Naive thymus-derived CD4-positive, alpha-beta T cell (primary cell): ENCODE data around the gene PCSK4. TPM values are rescaled to one million over a fixed set of nuclear protein-coding genes. Genes with fewer than 3 reads are reported as not detected.
"Not testable (repeated sequence)": the region's sequence is repeated elsewhere in the genome, so short reads cannot be mapped to it uniquely, and the experiment has no call there.

ENCODE experiments used
- ATAC-seq: fragments of 150-1000 bp; cut with Tn5 transposase; 2 replicates; pipeline ENCODE4 v1.10.0; 2021; ENCODE audit warnings: mild to moderate bottlenecking, moderate library complexity
- CTCF ChIA-PET: fragments of 350-600 bp; sonication (Branson Sonifier 250); formaldehyde crosslinking; loops from one replicate; lab custom pipeline; 2021; ENCODE audit warnings: antibody characterized with exemption; lab: Charles Lee
- POLR2A ChIA-PET: fragments of 350-600 bp; sonication (Branson Sonifier 250); formaldehyde crosslinking; loops from one replicate; lab custom pipeline; 2021; ENCODE audit warnings: antibody characterized with exemption, inconsistent platforms; lab: Charles Lee
- DNase-seq, 9 donors: peaks; one replicate each; pipeline versions ENCODE4 v3.0.0 to v3.0.0-alpha.2; 2020 to 2022; ENCODE audit warnings: mixed read lengths in 1 of 9
- H3K27ac ChIP-seq: one replicate; pipeline ENCODE4 v1.7.0; 2013; ENCODE audit warnings: mild to moderate bottlenecking, low read depth, low read length, moderate library complexity
- H3K27me3 ChIP-seq, 2 donors: one replicate each; pipeline ENCODE4 v1.7.0; 2013; ENCODE audit warnings: low read length in 2 of 2, mild to moderate bottlenecking in 2 of 2, moderate library complexity in 2 of 2; ENCODE audit not compliant: control insufficient read depth in 2 of 2, insufficient read depth in 2 of 2
- H3K36me3 ChIP-seq, 3 experiments: 1 replicate in 2 of 3; 2 replicates in 1 of 3; pipeline ENCODE4 v1.7.0; 2013; ENCODE audit warnings: low read length in 3 of 3, mild to moderate bottlenecking in 3 of 3, moderate library complexity in 1 of 3; ENCODE audit not compliant: insufficient read depth in 3 of 3, control insufficient read depth in 2 of 3
- H3K4me1 ChIP-seq, 2 donors: one replicate each; pipeline ENCODE4 v1.7.0; 2013; ENCODE audit warnings: low read length in 2 of 2, mild to moderate bottlenecking in 2 of 2, moderate library complexity in 1 of 2; ENCODE audit not compliant: control insufficient read depth in 2 of 2, insufficient read depth in 2 of 2
- H3K4me3 ChIP-seq: 2 replicates; pipeline ENCODE4 v1.7.0; 2013; ENCODE audit warnings: mild to moderate bottlenecking, low read length
- H3K9me3 ChIP-seq, 3 experiments: 1 replicate in 2 of 3; 2 replicates in 1 of 3; pipeline ENCODE4 v1.7.0; 2013; ENCODE audit warnings: low read length in 3 of 3; ENCODE audit not compliant: control insufficient read depth in 2 of 3
- H3K27ac Mint-ChIP-seq, 9 donors: one replicate each; pipeline ENCODE4 v1.8.0; 2020 to 2022; ENCODE audit warnings: mixed read lengths in 9 of 9, mild to moderate bottlenecking in 8 of 9, moderate library complexity in 5 of 9, inconsistent platforms in 2 of 9
- H3K27me3 Mint-ChIP-seq, 5 donors: one replicate each; pipeline ENCODE4 v1.8.0; 2021 to 2022; ENCODE audit warnings: mixed read lengths in 5 of 5, mild to moderate bottlenecking in 1 of 5
- H3K36me3 Mint-ChIP-seq, 5 donors: one replicate each; pipeline ENCODE4 v1.8.0; 2020 to 2022; ENCODE audit warnings: mixed read lengths in 5 of 5, mild to moderate bottlenecking in 3 of 5, inconsistent platforms in 1 of 5
- H3K4me1 Mint-ChIP-seq, 7 donors: one replicate each; pipeline ENCODE4 v1.8.0; 2020 to 2022; ENCODE audit warnings: mixed read lengths in 7 of 7, mild to moderate bottlenecking in 3 of 7, inconsistent platforms in 1 of 7
- H3K4me3 Mint-ChIP-seq, 10 donors: one replicate each; pipeline ENCODE4 v1.8.0; 2020 to 2022; ENCODE audit warnings: mild to moderate bottlenecking in 10 of 10, mixed read lengths in 10 of 10, moderate library complexity in 6 of 10, inconsistent platforms in 2 of 10
- H3K9me3 Mint-ChIP-seq, 11 donors: one replicate each; pipeline ENCODE4 v1.8.0; 2020 to 2022; ENCODE audit warnings: mixed read lengths in 11 of 11, mild to moderate bottlenecking in 4 of 11, inconsistent platforms in 1 of 11, moderate library complexity in 1 of 11
- intact Hi-C, 2 donors: fragments of 100-400 bp; cut with micrococcal nuclease; formaldehyde crosslinking; loops; one replicate each; pipeline ENCODE4 v1.15.1; 2023
- polyA plus RNA-seq, 2 donors: library from polyadenylated mRNA; unstranded; fragments of 300-500 nt; fragmentation: Illumina TruSeq; gene quantifications; one replicate each; pipeline ENCODE4 v1.2.3, GENCODE V29; 2021
- total RNA-seq, 6 experiments: library from RNA in 5 of 6; stranded (reverse) in 5 of 6; gene quantifications; 1 replicate in 5 of 6; 2 replicates in 1 of 6; pipeline ENCODE4 v1.2.3 and lab custom pipeline; 2021 to 2026

PCSK4 gene
- total and polyA plus RNA-seq, 7 experiments from 2014 or later, result 0.64 to 10.8 (median 7.4) TPM

DNA sequence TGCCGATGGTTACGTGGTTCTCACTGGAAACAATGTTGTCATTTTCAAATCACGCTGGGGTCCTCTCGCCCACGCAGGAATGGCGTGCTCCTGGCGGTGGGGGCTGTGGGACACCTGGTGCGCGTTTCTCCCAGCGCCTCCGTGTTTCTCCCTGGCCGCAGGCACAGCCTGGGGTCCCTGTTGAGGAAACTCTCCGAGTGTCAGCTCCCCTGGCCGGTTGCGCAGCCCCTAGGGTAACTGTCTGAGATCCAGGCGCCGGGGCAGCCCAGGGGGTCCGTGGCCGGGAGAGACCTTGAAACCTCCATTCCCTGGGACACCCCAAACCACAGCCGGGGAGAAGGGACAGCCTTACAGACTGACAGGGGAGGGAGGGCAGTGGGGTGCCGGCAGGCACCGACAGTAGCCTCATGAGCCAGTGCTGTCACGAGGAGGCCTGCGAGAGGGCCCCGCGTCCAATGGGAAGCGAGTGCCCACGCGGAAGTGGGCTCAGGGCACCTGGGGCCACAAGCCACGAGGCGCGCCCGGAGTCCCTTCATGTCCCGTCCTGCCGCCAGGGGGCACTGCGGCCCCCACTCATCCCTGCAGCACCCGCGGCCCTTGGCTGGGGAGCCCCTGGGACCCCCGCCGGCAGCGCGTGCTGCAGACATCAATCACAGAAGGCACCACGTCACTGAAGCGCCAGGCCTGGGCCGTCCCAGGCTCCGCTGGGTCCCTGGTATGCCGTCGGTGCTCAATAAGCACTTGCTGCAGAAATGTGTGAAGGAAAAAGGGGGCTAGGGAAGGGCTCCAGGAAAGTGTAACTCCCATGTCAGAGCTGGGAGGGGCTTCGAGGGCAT lies 13.2 kb upstream of the PCSK4 start:
- no peaks in the 10 kb centered on the region for H3K9me3 ChIP-seq
- H3K27ac Mint-ChIP-seq, result peak overlapping the region in 1 of 9 donors; percentile 12
- peaks cover 0 to 5% of the 10 kb centered on the region in 2 donors for H3K27me3 ChIP-seq
- peaks cover 4 to 6% of the 10 kb centered on the region in 2 donors for H3K4me1 ChIP-seq
- H3K4me3 Mint-ChIP-seq, result peak overlapping the region in 2 of 10 donors; percentile 51 to 57
- intact Hi-C loops, result loop anchor here (1.0 kb wide), 2 partner anchors 10 to 11 kb away; partner anchors contain the start of gene ADAMTSL5 (in 1 of the 2)
- no peak overlapping the region for H3K27ac ChIP-seq
- H3K4me3 ChIP-seq, result no peak overlapping the region
- ATAC-seq (peak; percentile 21), DNase-seq (peak in 8 of 9 donors; percentile 50 to 80 (median 53))
- H3K27me3 Mint-ChIP-seq, result peaks cover 0 to 23% (median 4%) of the 10 kb centered on the region in 5 donors
- H3K4me1 Mint-ChIP-seq, result peaks cover 7 to 12% (median 10%) of the 10 kb centered on the region in 7 donors
- peaks cover 0 to 3% (median 0%) of the 10 kb centered on the region in 5 donors for H3K36me3 Mint-ChIP-seq
- H3K36me3 ChIP-seq, result no peaks in the 10 kb centered on the region
- ChIA-PET POLR2A (no interaction called here), CTCF (interaction anchor here (0.6 to 0.7 kb wide), 2 partner anchors 40 to 397 kb away, joined by 3 read pairs; no protein-coding TSS in a partner anchor)
- peaks cover 0 to 5% (median 0%) of the 10 kb centered on the region in 11 donors for H3K9me3 Mint-ChIP-seq

DNA sequence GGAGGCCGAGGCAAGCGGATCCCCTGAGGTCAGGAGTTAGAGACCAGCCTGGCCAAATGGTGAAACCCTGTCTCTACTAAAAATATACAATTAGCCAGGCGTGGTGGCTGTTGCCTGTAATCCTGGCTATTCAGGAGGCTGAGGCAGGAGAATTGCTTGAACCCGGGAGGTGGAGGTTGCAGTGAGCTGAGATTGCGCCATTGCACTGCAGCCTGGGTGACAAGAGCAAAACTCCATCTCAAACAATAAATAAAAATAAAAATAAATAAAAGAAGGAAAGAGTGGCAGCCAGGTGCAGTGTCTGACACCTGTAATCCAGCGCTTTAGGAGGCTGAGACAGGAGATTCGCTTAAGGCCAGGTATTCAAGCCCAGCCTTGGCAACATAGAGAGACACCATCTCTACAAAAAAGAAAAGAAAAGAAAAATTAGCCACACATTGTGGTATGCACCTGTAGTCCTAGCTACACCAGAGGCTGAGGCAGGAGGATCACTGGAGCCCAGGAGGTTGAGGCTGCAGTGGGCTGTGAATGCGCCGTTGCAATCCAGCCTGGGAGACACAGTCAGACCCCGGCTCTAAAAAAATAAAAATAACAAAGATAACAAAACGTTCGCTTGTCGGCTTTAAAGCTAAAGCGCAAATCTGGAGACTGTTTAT lies 12.4 kb upstream of the PCSK4 start:
- Histone ChIP-seq H3K9me3 (no peaks in the 10 kb centered on the region), H3K27me3 (peaks cover 0 to 5% of the 10 kb centered on the region in 2 donors), H3K27ac (no peak overlapping the region), H3K36me3 (no peaks in the 10 kb centered on the region), H3K4me3 (no peak overlapping the region), H3K4me1 (peaks cover 3 to 5% of the 10 kb centered on the region in 2 donors)
- H3K4me3 Mint-ChIP-seq, result peak overlapping the region in 1 of 10 donors; percentile 57
- H3K9me3 Mint-ChIP-seq, result peaks cover 0 to under 1% (median 0%) of the 10 kb centered on the region in 11 donors
- CTCF ChIA-PET, result interaction anchor here (0.7 kb wide), 1 partner anchor 39 kb away, joined by 3 read pairs; no protein-coding TSS in a partner anchor
- POLR2A ChIA-PET, result no interaction called here
- peaks cover 2 to 8% (median 5%) of the 10 kb centered on the region in 7 donors for H3K4me1 Mint-ChIP-seq
- ATAC-seq (no peak), DNase-seq (no peak)
- H3K27ac Mint-ChIP-seq, result no peak overlapping the region
- H3K36me3 Mint-ChIP-seq, result no peaks in the 10 kb centered on the region
- intact Hi-C loops, result loop anchor here (1.0 kb wide), 2 partner anchors 11 to 12 kb away; partner anchors contain the start of gene ADAMTSL5 (in 1 of the 2)
- peaks cover 0 to 18% (median 4%) of the 10 kb centered on the region in 5 donors for H3K27me3 Mint-ChIP-seq

DNA sequence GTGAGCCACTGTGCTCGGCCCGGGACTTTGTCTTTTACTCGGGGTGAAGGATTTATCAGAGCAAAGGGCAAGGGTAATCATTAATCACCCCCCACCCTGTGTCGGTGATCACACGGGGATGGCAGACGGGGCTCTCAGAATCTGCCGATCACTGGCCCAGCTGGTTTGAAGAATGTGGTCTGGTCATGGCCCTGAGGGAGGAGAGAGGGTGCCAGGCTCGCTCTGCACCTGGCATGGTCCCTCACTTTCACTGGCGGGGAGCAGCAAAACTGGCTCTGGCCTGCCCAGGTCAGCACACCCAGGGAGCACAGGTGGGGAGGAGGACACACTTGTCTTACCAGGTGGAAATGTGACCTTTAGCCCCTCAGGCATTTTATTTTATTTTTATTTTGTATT lies 11.0 kb upstream of the PCSK4 start:
- peaks cover 0 to 1% (median 0%) of the 10 kb centered on the region in 11 donors for H3K9me3 Mint-ChIP-seq
- no peak for DNase-seq
- no peaks in the 10 kb centered on the region for H3K36me3 ChIP-seq
- H3K27me3 Mint-ChIP-seq, result peaks cover 0 to 17% (median 4%) of the 10 kb centered on the region in 5 donors
- POLR2A ChIA-PET, result no interaction called here
- H3K27ac ChIP-seq, result no peak overlapping the region
- H3K27me3 ChIP-seq, result peaks cover 0 to 5% of the 10 kb centered on the region in 2 donors
- no peak for ATAC-seq
- H3K36me3 Mint-ChIP-seq, result no peaks in the 10 kb centered on the region
- H3K27ac Mint-ChIP-seq, result no peak overlapping the region
- intact Hi-C loops, result no loop called here
- no peaks in the 10 kb centered on the region for H3K4me1 ChIP-seq
- no peak overlapping the region for H3K4me3 ChIP-seq
- CTCF ChIA-PET, result no interaction called here
- peaks cover 0 to 6% (median 3%) of the 10 kb centered on the region in 7 donors for H3K4me1 Mint-ChIP-seq
- H3K9me3 ChIP-seq, result no peaks in the 10 kb centered on the region
- no peak overlapping the region for H3K4me3 Mint-ChIP-seq

DNA sequence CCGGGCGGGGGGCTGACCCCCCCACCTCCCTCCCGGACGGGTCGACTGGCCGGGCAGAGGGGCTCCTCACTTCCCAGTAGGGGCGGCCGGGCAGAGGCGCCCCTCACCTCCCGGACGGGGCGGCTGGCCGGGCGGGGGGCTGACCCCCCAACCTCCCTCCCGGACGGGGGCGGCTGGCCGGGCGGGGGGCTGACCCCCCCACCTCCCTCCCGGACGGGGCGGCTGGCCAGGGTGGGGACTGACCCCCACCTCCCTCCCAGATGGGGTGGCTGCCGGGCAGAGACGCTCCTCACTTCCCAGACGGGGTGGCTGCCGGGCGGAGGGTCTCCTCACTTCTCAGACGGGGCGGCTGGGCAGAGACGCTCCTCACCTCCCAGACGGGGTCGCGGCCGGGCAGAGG lies 9.1 kb upstream of the PCSK4 start:
- CTCF ChIA-PET, H3K36me3 Mint-ChIP-seq, intact Hi-C loops, H3K9me3 ChIP-seq, H3K4me3 Mint-ChIP-seq, H3K4me3 ChIP-seq, H3K27ac Mint-ChIP-seq, H3K36me3 ChIP-seq, H3K27me3 ChIP-seq, H3K27ac ChIP-seq, ATAC-seq, H3K4me1 Mint-ChIP-seq, H3K4me1 ChIP-seq, H3K9me3 Mint-ChIP-seq, H3K27me3 Mint-ChIP-seq, POLR2A ChIA-PET, DNase-seq: not testable (repeated sequence)

GRCh38 chr19:1497578-1498235 lies 7.6 kb upstream of the PCSK4 start:
- Histone ChIP-seq H3K4me1 (no peaks in the 10 kb centered on the region), H3K27me3 (peaks cover 0 to 1% of the 10 kb centered on the region in 2 donors), H3K27ac (no peak overlapping the region), H3K4me3 (no peak overlapping the region), H3K36me3 (no peaks in the 10 kb centered on the region), H3K9me3 (no peaks in the 10 kb centered on the region)
- peaks cover 0 to 2% (median 0%) of the 10 kb centered on the region in 5 donors for H3K27me3 Mint-ChIP-seq
- no peak for ATAC-seq
- no peak overlapping the region for H3K4me3 Mint-ChIP-seq
- H3K9me3 Mint-ChIP-seq, result peaks cover 0 to 1% (median 0%) of the 10 kb centered on the region in 11 donors
- no peaks in the 10 kb centered on the region for H3K36me3 Mint-ChIP-seq
- POLR2A ChIA-PET, result no interaction called here
- intact Hi-C loops, result no loop called here
- peaks cover 0 to 3% (median 0%) of the 10 kb centered on the region in 7 donors for H3K4me1 Mint-ChIP-seq
- no peak overlapping the region for H3K27ac Mint-ChIP-seq
- CTCF ChIA-PET, result no interaction called here
- no peak for DNase-seq
